HepG2 (cell line): ENCODE measurements around the gene GTF2I. TPM values are rescaled to one million over a fixed set of nuclear protein-coding genes. Genes with fewer than 3 reads are reported as not detected.

ENCODE experiments used
- ATAC-seq: fragments of 200-7000 bp; cut with Tn5 transposase; 3 replicates; pipeline ENCODE4 v1.9.1; 2020; ENCODE audit warnings: mild to moderate bottlenecking, moderate library complexity
- BruUV-seq: library from RNA; stranded (reverse); fragments of 400-500 nt; replicated peaks from 2 replicates; lab custom pipeline; 2021; lab: Mats Ljungman, UMichigan
- CTCF ChIA-PET: fragments of 300-600 bp; formaldehyde crosslinking; extraction: SDS; loops from one replicate; lab custom pipeline; 2021; ENCODE audit warnings: low total read pairs, inconsistent platforms, low intra/inter-chr PET ratio; lab: Yijun Ruan, JAX
- POLR2A ChIA-PET: fragments of 350-600 bp; sonication (Branson Sonifier 250); formaldehyde crosslinking; loops from one replicate; lab custom pipeline; 2020; ENCODE audit warnings: antibody characterized with exemption, inconsistent platforms; lab: Yijun Ruan, JAX
- DNase-seq: peaks from one replicate; pipeline ENCODE4 v3.0.0-alpha.2; 2015; ENCODE audit warnings: low spot score
- FAIRE-seq: peaks from 3 replicates; lab custom pipeline; 2011; peaks lifted over from hg19 to GRCh38; lab: Jason Lieb, UNC
- H2AFZ ChIP-seq: one replicate; pipeline ENCODE4 v1.6.1; 2011; ENCODE audit warnings: low read length, inconsistent platforms
- H3K27ac ChIP-seq: fragments of 300-600 bp; 3 replicates; pipeline ENCODE4 v1.8.0; 2011; ENCODE audit warnings: mixed run types, mild to moderate bottlenecking, mixed read lengths, low read length, inconsistent platforms; ENCODE audit not compliant: insufficient read depth; ENCODE audit errors: extremely low read length
- H3K27me3 ChIP-seq, 2 experiments: fragments of 200-600 bp in 1 of 2; 2 replicates in 1 of 2; 3 replicates in 1 of 2; pipeline versions ENCODE4 v1.6.0 to v1.8.0; 2011; ENCODE audit warnings: low read length in 2 of 2, mild to moderate bottlenecking in 2 of 2, moderate library complexity in 2 of 2, inconsistent platforms in 1 of 2; ENCODE audit not compliant: insufficient read depth in 2 of 2, control insufficient read depth in 1 of 2
- H3K36me3 ChIP-seq, 2 experiments: fragments of 200-600 bp in 1 of 2; replicated peaks in 1 of 2; 2 replicates in 1 of 2; 3 replicates in 1 of 2; pipeline versions ENCODE4 v1.5.1 to v1.8.0; 2011; ENCODE audit warnings: low read length in 2 of 2, inconsistent platforms in 1 of 2; ENCODE audit not compliant: insufficient read depth in 2 of 2, control insufficient read depth in 1 of 2
- H3K4me1 ChIP-seq: 2 replicates; pipeline ENCODE4 v1.5.1; 2012; ENCODE audit warnings: low read length, inconsistent platforms; ENCODE audit not compliant: insufficient read depth
- H3K4me2 ChIP-seq: 2 replicates; pipeline ENCODE4 v1.6.0; 2011; ENCODE audit warnings: low read depth, low read length, inconsistent platforms
- H3K4me3 ChIP-seq, 3 experiments: fragments of 200-600 bp in 1 of 3; sonication (generic), shearing (Covaris generic) in 1 of 3; replicated peaks in 1 of 3; 2 replicates each; pipeline ENCODE4 v1.5.1; 2011 to 2016; ENCODE audit warnings: low read length in 3 of 3, inconsistent platforms in 2 of 3, low read depth in 2 of 3, mild to moderate bottlenecking in 2 of 3, control low read depth in 1 of 3, mixed read lengths in 1 of 3; ENCODE audit not compliant: insufficient read depth in 1 of 3
- H3K79me2 ChIP-seq: one replicate; pipeline ENCODE4 v1.6.1; 2011; ENCODE audit warnings: low read length, inconsistent platforms; ENCODE audit not compliant: insufficient read depth
- H3K9ac ChIP-seq: 2 replicates; pipeline ENCODE4 v1.6.0; 2011; ENCODE audit warnings: mild to moderate bottlenecking, low read depth, low read length, inconsistent platforms; ENCODE audit not compliant: insufficient read depth
- H3K9me3 ChIP-seq: 2 replicates; pipeline ENCODE4 v1.5.1; 2012; ENCODE audit warnings: mild to moderate bottlenecking, low read length
- H4K20me1 ChIP-seq: 2 replicates; pipeline ENCODE4 v1.6.0; 2011; ENCODE audit warnings: inconsistent platforms, mild to moderate bottlenecking, low read length, moderate library complexity; ENCODE audit not compliant: insufficient read depth
- ARID3A ChIP-seq: IDR thresholded peaks from 2 replicates; pipeline ENCODE4 v1.6.1; 2012; ENCODE audit warnings: low read depth, low read length, improper control_type of control experiment
- BHLHE40 ChIP-seq: IDR thresholded peaks from 2 replicates; pipeline ENCODE4 v1.6.1; 2011; ENCODE audit warnings: low read length, improper control_type of control experiment
- GPN1 ChIP-seq: sonication (generic); formaldehyde crosslinking; IDR thresholded peaks from 2 replicates; pipeline ENCODE4 v1.5.1; 2020; ENCODE audit warnings: missing genetic modification reagents, borderline replicate concordance
- PAX8 ChIP-seq: sonication (generic); formaldehyde crosslinking; IDR thresholded peaks from 2 replicates; pipeline ENCODE4 v1.8.0; 2022; ENCODE audit warnings: mild to moderate bottlenecking, missing genetic modification reagents, borderline replicate concordance
- PRPF4 ChIP-seq: fragments of 200-400 bp; formaldehyde crosslinking; IDR thresholded peaks from 2 replicates; pipeline ENCODE4 v1.6.1; 2016; ENCODE audit warnings: low read length, low read depth; ENCODE audit not compliant: poor library complexity, severe bottlenecking
- RELA ChIP-seq: sonication (generic); formaldehyde crosslinking; IDR thresholded peaks from 2 replicates; pipeline ENCODE4 v1.4.0; 2020; ENCODE audit warnings: missing genetic modification reagents
- SKI ChIP-seq: fragments of 450-650 bp; IDR thresholded peaks from one replicate; pipeline ENCODE4 v1.6.1; 2018; ENCODE audit warnings: mild to moderate bottlenecking; ENCODE audit not compliant: partially characterized antibody
- SP5 ChIP-seq: IDR thresholded peaks from 2 replicates; pipeline ENCODE4 v1.6.1; 2016; ENCODE audit warnings: low read depth, borderline replicate concordance
- TRIM24 ChIP-seq: sonication (generic); formaldehyde crosslinking; IDR thresholded peaks from 2 replicates; pipeline ENCODE4 v1.8.0; 2022; ENCODE audit warnings: mild to moderate bottlenecking, missing genetic modification reagents
- YEATS2 ChIP-seq: sonication (generic); formaldehyde crosslinking; IDR thresholded peaks from 2 replicates; pipeline ENCODE4 v1.4.0; 2020; ENCODE audit warnings: missing genetic modification reagents, borderline replicate concordance
- ZFP36L1 ChIP-seq: sonication (generic); formaldehyde crosslinking; IDR thresholded peaks from 2 replicates; pipeline ENCODE4 v1.8.0; 2022; ENCODE audit warnings: mild to moderate bottlenecking, missing genetic modification reagents, moderate library complexity
- ZNF282 ChIP-seq: fragments of 450-650 bp; IDR thresholded peaks from 2 replicates; pipeline ENCODE4 v1.6.1; 2018; ENCODE audit not compliant: partially characterized antibody
- ZNF773 ChIP-seq: sonication (generic); formaldehyde crosslinking; IDR thresholded peaks from 2 replicates; pipeline ENCODE4 v1.4.0; 2020; ENCODE audit warnings: missing genetic modification reagents, borderline replicate concordance
- ZNF777 ChIP-seq: sonication (generic); formaldehyde crosslinking; IDR thresholded peaks from 2 replicates; pipeline ENCODE4 v1.4.0; 2020; ENCODE audit warnings: missing genetic modification reagents
- ZNF816 ChIP-seq: sonication (generic); formaldehyde crosslinking; IDR thresholded peaks from 2 replicates; pipeline ENCODE4 v1.8.0; 2022; ENCODE audit warnings: missing genetic modification reagents, mild to moderate bottlenecking, borderline replicate concordance
- WGBS: methylation state at CpG from one replicate; pipeline ENCODE4 v1.1.6; 2017; ENCODE audit warnings: low lambda C conversion rate; 5-methylcytosine and 5-hydroxymethylcytosine counted together
- in situ Hi-C: cut with HindIII; loops from 2 replicates; pipeline ENCODE4 v1.10.0; 2017; ENCODE audit warnings: low pct_unique_long_range_greater_than_20kb; ENCODE audit not compliant: extremely low pct_ligation_motif_present
- intact Hi-C: fragments of 100-400 bp; cut with micrococcal nuclease; formaldehyde crosslinking; loops from one replicate; pipeline ENCODE4 v1.10.0; 2022; ENCODE audit not compliant: unreplicated experiment
- polyA plus RNA-seq, 8 experiments: library from polyadenylated mRNA; depleted of rRNA in 3 of 8; stranded (reverse) in 7 of 8; unstranded in 1 of 8; fragments of >200 nt; fragmentation: Illumina TruSeq in 4 of 8; extraction: Trizol in 4 of 8; gene quantifications; 2 replicates each; pipeline versions ENCODE4 v1.2.1 to v1.2.3, GENCODE V29; 2011 to 2016; ENCODE audit warnings: low read depth in 4 of 8, missing spikeins in 1 of 8, mixed read lengths in 1 of 8; ENCODE audit not compliant: insufficient read depth in 1 of 8
- total RNA-seq, 5 experiments: library from RNA; depleted of rRNA; stranded (reverse); fragments of >200 nt; fragmentation: Illumina TruSeq; extraction: Trizol; gene quantifications; 2 replicates each; pipeline ENCODE4 v1.2.3, GENCODE V29; 2016; ENCODE audit warnings: low read depth in 1 of 5
- TF ChIP-seq, protein P1 (sequence below): sonication (generic); formaldehyde crosslinking; IDR thresholded peaks from 2 replicates; pipeline ENCODE4 v1.4.0; 2020; ENCODE audit warnings: missing genetic modification reagents
- TF ChIP-seq, protein P2 (sequence below): sonication (generic); formaldehyde crosslinking; conservative IDR thresholded peaks from 2 replicates; pipeline ENCODE4 v1.8.1; 2023; ENCODE audit warnings: missing genetic modification reagents
- TF ChIP-seq, protein P3 (sequence below): sonication (generic); formaldehyde crosslinking; IDR thresholded peaks from 2 replicates; pipeline ENCODE4 v1.5.0; 2020; ENCODE audit warnings: missing genetic modification reagents

Gene GTF2I
- total and polyA plus RNA-seq, 2 of the 13 experiments (the other 11 are each of a cell fraction or from before 2014, with no cell fraction given), result 74.6 to 125 TPM

DNA sequence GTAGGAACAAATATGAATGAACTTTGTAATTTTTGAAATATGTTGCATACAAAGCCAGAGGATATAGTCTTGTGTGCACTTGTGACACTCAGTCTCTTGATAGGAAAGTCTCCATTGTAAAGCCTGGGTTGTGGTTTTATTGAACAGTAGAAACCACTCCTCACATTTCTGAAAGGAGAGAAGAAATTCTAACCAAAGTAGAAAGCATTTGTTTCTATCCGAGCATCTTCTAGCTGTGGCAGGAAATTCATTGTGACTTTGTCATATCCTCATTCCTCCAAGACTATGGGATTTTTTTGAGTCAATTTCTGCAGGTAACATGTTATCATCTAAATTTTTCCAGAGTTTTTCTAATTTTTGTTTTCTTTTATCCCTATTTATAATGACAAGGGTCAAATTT lies 60.8 kb downstream of the GTF2I start:
- H2AFZ ChIP-seq, result no peak overlapping the region
- BruUV-seq, result no TSS peak
- no peak for FAIRE-seq
- no peak overlapping the region for H3K27ac ChIP-seq
- H3K9me3 ChIP-seq, result no peaks in the 10 kb centered on the region
- peaks cover 11% of the 10 kb centered on the region for H3K4me1 ChIP-seq
- H4K20me1 ChIP-seq, result peaks cover 3% of the 10 kb centered on the region
- TF ChIP-seq, protein P1, sequence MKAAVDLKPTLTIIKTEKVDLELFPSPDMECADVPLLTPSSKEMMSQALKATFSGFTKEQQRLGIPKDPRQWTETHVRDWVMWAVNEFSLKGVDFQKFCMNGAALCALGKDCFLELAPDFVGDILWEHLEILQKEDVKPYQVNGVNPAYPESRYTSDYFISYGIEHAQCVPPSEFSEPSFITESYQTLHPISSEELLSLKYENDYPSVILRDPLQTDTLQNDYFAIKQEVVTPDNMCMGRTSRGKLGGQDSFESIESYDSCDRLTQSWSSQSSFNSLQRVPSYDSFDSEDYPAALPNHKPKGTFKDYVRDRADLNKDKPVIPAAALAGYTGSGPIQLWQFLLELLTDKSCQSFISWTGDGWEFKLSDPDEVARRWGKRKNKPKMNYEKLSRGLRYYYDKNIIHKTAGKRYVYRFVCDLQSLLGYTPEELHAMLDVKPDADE (CRISPR knock-in tag), result no peak
- TF ChIP-seq BHLHE40 (no peak), SP5 (CRISPR knock-in tag) (no peak), ZNF777 (CRISPR knock-in tag) (no peak), PAX8 (CRISPR knock-in tag) (no peak), ZNF816 (CRISPR knock-in tag) (no peak), ZNF773 (CRISPR knock-in tag) (no peak), GPN1 (CRISPR knock-in tag) (no peak), YEATS2 (no peak), SKI (no peak), ZNF282 (no peak), ZFP36L1 (CRISPR knock-in tag) (no peak), PRPF4 (no peak), TRIM24 (CRISPR knock-in tag) (no peak), ARID3A (no peak), RELA (CRISPR knock-in tag) (no peak)
- TF ChIP-seq, protein P2, sequence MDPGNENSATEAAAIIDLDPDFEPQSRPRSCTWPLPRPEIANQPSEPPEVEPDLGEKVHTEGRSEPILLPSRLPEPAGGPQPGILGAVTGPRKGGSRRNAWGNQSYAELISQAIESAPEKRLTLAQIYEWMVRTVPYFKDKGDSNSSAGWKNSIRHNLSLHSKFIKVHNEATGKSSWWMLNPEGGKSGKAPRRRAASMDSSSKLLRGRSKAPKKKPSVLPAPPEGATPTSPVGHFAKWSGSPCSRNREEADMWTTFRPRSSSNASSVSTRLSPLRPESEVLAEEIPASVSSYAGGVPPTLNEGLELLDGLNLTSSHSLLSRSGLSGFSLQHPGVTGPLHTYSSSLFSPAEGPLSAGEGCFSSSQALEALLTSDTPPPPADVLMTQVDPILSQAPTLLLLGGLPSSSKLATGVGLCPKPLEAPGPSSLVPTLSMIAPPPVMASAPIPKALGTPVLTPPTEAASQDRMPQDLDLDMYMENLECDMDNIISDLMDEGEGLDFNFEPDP, result no peak
- TF ChIP-seq, protein P3, sequence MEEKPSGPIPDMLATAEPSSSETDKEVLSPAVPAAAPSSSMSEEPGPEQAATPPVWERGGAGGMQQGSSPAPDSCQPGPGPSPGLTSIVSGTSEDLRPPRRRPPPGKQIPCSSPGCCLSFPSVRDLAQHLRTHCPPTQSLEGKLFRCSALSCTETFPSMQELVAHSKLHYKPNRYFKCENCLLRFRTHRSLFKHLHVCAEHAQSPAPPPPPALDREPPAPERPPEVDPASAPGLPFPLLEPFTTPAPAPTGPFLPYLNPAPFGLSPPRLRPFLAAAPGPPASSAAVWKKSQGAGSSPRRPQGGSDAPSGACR (CRISPR knock-in tag), result no peak
- TF ChIP-seq, all 625 proteins: peak for 0
- Histone ChIP-seq H3K4me2 (no peak overlapping the region), H3K79me2 (peaks cover 2% of the 10 kb centered on the region), H3K27me3 (no peaks in the 10 kb centered on the region), H3K36me3 (peaks cover 12 to 66% of the 10 kb centered on the region in 2 experiments), H3K4me3 (no peak overlapping the region), H3K9ac (no peak overlapping the region)
- CTCF ChIA-PET, result no interaction called here
- POLR2A ChIA-PET, result no interaction called here
- 96% methylated on average over 1 of the region's 1 CpG for WGBS
- DNase-seq, result no peak
- no peak for ATAC-seq
- in situ Hi-C loops (no loop called here), intact Hi-C loops (no loop called here)
